Left cardiac atrium (tissue), 4 donors: ENCODE measurements around the gene CHSY1. TPM values are rescaled to one million over a fixed set of nuclear protein-coding genes. Genes with fewer than 3 reads are reported as not detected.

ENCODE experiments used
- ATAC-seq, 2 donors: fragments of 200-7000 bp; cut with Tn5 transposase; one replicate each; pipeline ENCODE4 v1.9.1; 2020; ENCODE audit warnings: mild to moderate bottlenecking in 2 of 2, moderate library complexity in 2 of 2
- DNase-seq: peaks from one replicate; pipeline ENCODE4 v3.0.0-alpha.2; 2020
- intact Hi-C, 2 donors: fragments of 100-400 bp; cut with DNase I; formaldehyde crosslinking; loops; one replicate each; pipeline versions ENCODE4 v1.14.1 to v1.15.1; 2022 to 2023
- total RNA-seq, 2 donors: library from RNA; stranded (reverse); fragmentation: NEBNext Ultra II Directional; extraction: Animal tissue kit (Norgen Biotek cat#: 25700); gene quantifications; one replicate each; pipeline ENCODE4 v1.2.1, GENCODE V29; 2021
- donor health status: DM: no; HTN: yes; CAD: no.
- donor health status: DM: no; HTN: yes; CAD: no; lungs with severe emphysema.
- donor health status: DM: yes; HTN: yes; CAD: no.
- donor health status: Dilated cardiomyopathy.

Gene CHSY1
- total RNA-seq, 2 donors from 2014 or later = 18.8 to 42.0 TPM

GRCh38 chr15:101250341-101250831 is 1.5 kb downstream of the CHSY1 start:
- DNase-seq (no peak), ATAC-seq (peak in 1 of 2 donors; percentile 8)
- intact Hi-C loops = loop anchor here in 1 of 2 donors (5.0 kb wide), 1 partner anchor 63 kb away; no protein-coding TSS in a partner anchor

- ATAC-seq = no peak
- intact Hi-C loops = loop anchor here in 1 of 2 donors (10.0 kb wide), 1 partner anchor 83 kb away; no protein-coding TSS in a partner anchor
- no peak for DNase-seq
Observed at GRCh38 chr15:101248274-101248673, 3.6 kb downstream of the CHSY1 start.

GRCh38 chr15:101246824-101247745 is 4.8 kb downstream of the CHSY1 start:
- DNase-seq (no peak), ATAC-seq (no peak)
- intact Hi-C loops = loop anchor here in 1 of 2 donors (10.0 kb wide), 1 partner anchor 82 kb away; no protein-coding TSS in a partner anchor

- intact Hi-C loops = loop anchor here in 1 of 2 donors (10.0 kb wide), 1 partner anchor 82 kb away; no protein-coding TSS in a partner anchor
- DNase-seq = no peak
- no peak for ATAC-seq
Observed at GRCh38 chr15:101246391-101246790, 5.5 kb downstream of the CHSY1 start.

GRCh38 chr15:101244889-101245668 is 6.8 kb downstream of the CHSY1 start:
- no peak for ATAC-seq
- intact Hi-C loops = loop anchor here in 1 of 2 donors (10.0 kb wide), 1 partner anchor 80 kb away; no protein-coding TSS in a partner anchor
- DNase-seq = no peak

- intact Hi-C loops = loop anchor here in 1 of 2 donors (10.0 kb wide), 1 partner anchor 79 kb away; no protein-coding TSS in a partner anchor
- ATAC-seq (no peak), DNase-seq (no peak)
Observed at GRCh38 chr15:101244036-101244781, 7.6 kb downstream of the CHSY1 start.

GRCh38 chr15:101243420-101243819 is 8.4 kb downstream of the CHSY1 start:
- no peak for DNase-seq
- ATAC-seq = no peak
- intact Hi-C loops = loop anchor here in 1 of 2 donors (10.0 kb wide), 1 partner anchor 79 kb away; no protein-coding TSS in a partner anchor

- ATAC-seq (peak in 1 of 2 donors; percentile 7), DNase-seq (no peak)
- intact Hi-C loops = loop anchor here in 1 of 2 donors (10.0 kb wide), 1 partner anchor 78 kb away; no protein-coding TSS in a partner anchor
Observed at GRCh38 chr15:101242999-101243336, 8.9 kb downstream of the CHSY1 start.

GRCh38 chr15:101242160-101242998 is 9.5 kb downstream of the CHSY1 start:
- intact Hi-C loops = loop anchor here in 1 of 2 donors (10.0 kb wide), 1 partner anchor 78 kb away; no protein-coding TSS in a partner anchor
- no peak for DNase-seq
- ATAC-seq = peak; percentile 44 to 48

GRCh38 chr15:101240358-101240757 is 11.5 kb downstream of the CHSY1 start:
- intact Hi-C loops = loop anchor here in 1 of 2 donors (10.0 kb wide), 1 partner anchor 76 kb away; no protein-coding TSS in a partner anchor
- ATAC-seq = peak; percentile 31 to 85
- DNase-seq = no peak

- DNase-seq = no peak
- ATAC-seq = no peak
- intact Hi-C loops = loop anchor here in 1 of 2 donors (10.0 kb wide), 1 partner anchor 75 kb away; no protein-coding TSS in a partner anchor
Observed at GRCh38 chr15:101239724-101240136, 12.1 kb downstream of the CHSY1 start.

- DNase-seq (no peak), ATAC-seq (peak in 1 of 2 donors; percentile 8)
- intact Hi-C loops = no loop called here
Observed at GRCh38 chr15:101237251-101237650, 14.6 kb downstream of the CHSY1 start.

- DNase-seq = no peak
- intact Hi-C loops = no loop called here
- no peak for ATAC-seq
Observed at GRCh38 chr15:101233651-101234280, 18.1 kb downstream of the CHSY1 start.

GRCh38 chr15:101232677-101233076 is 19.2 kb downstream of the CHSY1 start:
- intact Hi-C loops = no loop called here
- no peak for DNase-seq
- peak; percentile 80 to 88 for ATAC-seq

- DNase-seq (no peak), ATAC-seq (no peak)
- intact Hi-C loops = no loop called here
Observed at GRCh38 chr15:101228313-101228712, 23.5 kb downstream of the CHSY1 start.

GRCh38 chr15:101225658-101226057 is 26.2 kb downstream of the CHSY1 start:
- DNase-seq (no peak), ATAC-seq (no peak)
- intact Hi-C loops = no loop called here

- intact Hi-C loops = no loop called here
- ATAC-seq = peak in 1 of 2 donors; percentile 30
Observed at GRCh38 chr15:101221902-101222301, 29.9 kb downstream of the CHSY1 start.

More at GRCh38 chr15:101221902-101222301, 29.9 kb downstream of the CHSY1 start:
- no peak for DNase-seq
